A673 (cell line): ENCODE results near the gene FUT3. TPM values are rescaled to one million over a fixed set of nuclear protein-coding genes. Genes with fewer than 3 reads are reported as not detected.
"Not testable (repeated sequence)": the region's sequence is repeated elsewhere in the genome, so short reads cannot be mapped to it uniquely, and the experiment has no call there.

Experiments used
- BruUV-seq: library from RNA; stranded (reverse); fragments of 400-500 nt; replicated peaks from 2 replicates; lab custom pipeline; 2021; lab: Mats Ljungman, UMichigan
- CTCF ChIA-PET: fragments of 300-600 bp; sonication (Branson Sonifier 250); formaldehyde crosslinking; loops from one replicate; lab custom pipeline; 2022; ENCODE audit warnings: antibody characterized with exemption; lab: Charles Lee
- POLR2A ChIA-PET: fragments of 300-600 bp; sonication (Branson Sonifier 250); formaldehyde crosslinking; loops from one replicate; lab custom pipeline; 2022; ENCODE audit warnings: antibody characterized with exemption; ENCODE audit not compliant: low non-redundant PET; lab: Charles Lee
- DNase-seq: peaks from one replicate; pipeline ENCODE4 v3.0.0-alpha.2; 2015; ENCODE audit warnings: low spot score
- H3K27ac ChIP-seq: fragments of 200-600 bp; sonication (generic); 2 replicates; pipeline ENCODE4 v1.5.1; 2016; ENCODE audit warnings: mixed run types, low read depth, mild to moderate bottlenecking, mixed read lengths, antibody characterized with exemption, low read length; ENCODE audit not compliant: poor library complexity, severe bottlenecking
- H3K27me3 ChIP-seq: fragments of 200-600 bp; sonication (generic); replicated peaks from 2 replicates; pipeline ENCODE4 v1.6.1; 2017; ENCODE audit warnings: mixed run types, low read depth, mild to moderate bottlenecking, mixed read lengths, antibody characterized with exemption, low read length; ENCODE audit not compliant: insufficient read depth, poor library complexity
- H3K36me3 ChIP-seq: fragments of 200-600 bp; sonication (generic); 2 replicates; pipeline ENCODE4 v1.6.1; 2016; ENCODE audit warnings: mixed run types, mild to moderate bottlenecking, mixed read lengths, antibody characterized with exemption, low read length; ENCODE audit not compliant: insufficient read depth, poor library complexity, severe bottlenecking
- H3K4me1 ChIP-seq: fragments of 200-600 bp; sonication (generic); 2 replicates; pipeline ENCODE4 v1.6.1; 2017; ENCODE audit warnings: mixed run types, mild to moderate bottlenecking, mixed read lengths, antibody characterized with exemption, low read length; ENCODE audit not compliant: insufficient read depth, poor library complexity, severe bottlenecking
- H3K4me3 ChIP-seq: fragments of 200-600 bp; sonication (generic); 2 replicates; pipeline ENCODE4 v1.5.1; 2016; ENCODE audit warnings: low read depth, mixed run types, mild to moderate bottlenecking, mixed read lengths, low read length; ENCODE audit not compliant: poor library complexity, severe bottlenecking
- H3K9me3 ChIP-seq: fragments of 200-600 bp; sonication (generic); 2 replicates; pipeline ENCODE4 v1.6.1; 2016; ENCODE audit warnings: mixed run types, low read depth, mild to moderate bottlenecking, mixed read lengths, antibody characterized with exemption, low read length; ENCODE audit not compliant: poor library complexity, severe bottlenecking
- CTCF ChIP-seq: fragments of 300-800, 200-600 bp; sonication (generic); conservative IDR thresholded peaks from 2 replicates; pipeline ENCODE4 v1.5.1; 2017; ENCODE audit warnings: low read depth, mild to moderate bottlenecking, antibody characterized with exemption, low read length, moderate library complexity, mixed read lengths
- EZH2 ChIP-seq: fragments of 200-600 bp; sonication (generic); IDR thresholded peaks from 2 replicates; pipeline ENCODE4 v1.6.1; 2017; ENCODE audit warnings: borderline replicate concordance, low read depth, mild to moderate bottlenecking, mixed read lengths, antibody characterized with exemption, low read length; ENCODE audit not compliant: poor library complexity, severe bottlenecking
- intact Hi-C: fragments of 100-400 bp; cut with micrococcal nuclease; formaldehyde crosslinking; loops from one replicate; pipeline ENCODE4 v1.10.0; 2022; ENCODE audit not compliant: unreplicated experiment
- total RNA-seq: library from RNA; stranded (reverse); gene quantifications from 2 replicates; pipeline ENCODE4 v1.2.3, GENCODE V29; 2021

FUT3 gene
- total RNA-seq, 1 experiment from 2014 or later = not detected

GRCh38 chr19:5883157-5883873 is 32.1 kb upstream of the FUT3 start:
- BruUV-seq, POLR2A ChIA-PET: not testable (repeated sequence)

GRCh38 chr19:5882421-5882968 is 31.2 kb upstream of the FUT3 start:
- POLR2A ChIA-PET = no interaction called here

More at GRCh38 chr19:5883157-5883873, 32.1 kb upstream of the FUT3 start:
- DNase-seq, H3K4me1 ChIP-seq, H3K27me3 ChIP-seq, H3K4me3 ChIP-seq, CTCF ChIA-PET, H3K36me3 ChIP-seq, H3K9me3 ChIP-seq, intact Hi-C loops, H3K27ac ChIP-seq: not testable (repeated sequence)

GRCh38 chr19:5881543-5882299 is 30.5 kb upstream of the FUT3 start:
- BruUV-seq = no TSS peak
- peaks cover 8% of the 10 kb centered on the region for H3K27me3 ChIP-seq
- ChIA-PET CTCF (no interaction called here), POLR2A (no interaction called here)
- H3K9me3 ChIP-seq = no peaks in the 10 kb centered on the region
- TF ChIP-seq EZH2 (no peak), CTCF (no peak)
- no peaks in the 10 kb centered on the region for H3K36me3 ChIP-seq
- H3K4me3 ChIP-seq = no peak overlapping the region
- no peak overlapping the region for H3K27ac ChIP-seq
- intact Hi-C loops = no loop called here
- no peak for DNase-seq
- no peaks in the 10 kb centered on the region for H3K4me1 ChIP-seq

More at GRCh38 chr19:5882421-5882968, 31.2 kb upstream of the FUT3 start:
- H3K27me3 ChIP-seq = peaks cover 8% of the 10 kb centered on the region
- H3K4me1 ChIP-seq = no peaks in the 10 kb centered on the region
- TF ChIP-seq EZH2 (no peak), CTCF (no peak)
- no peak overlapping the region for H3K4me3 ChIP-seq
- intact Hi-C loops = no loop called here
- no peaks in the 10 kb centered on the region for H3K9me3 ChIP-seq
- no peak overlapping the region for H3K27ac ChIP-seq
- H3K36me3 ChIP-seq = no peaks in the 10 kb centered on the region
- DNase-seq = no peak
- BruUV-seq = no TSS peak
- CTCF ChIA-PET = no interaction called here
